ENCODE measurements around the gene FFAR1. TPM values are rescaled to one million over a fixed set of nuclear protein-coding genes. Genes with fewer than 3 reads are reported as not detected.

The FFAR1 gene, protein sequence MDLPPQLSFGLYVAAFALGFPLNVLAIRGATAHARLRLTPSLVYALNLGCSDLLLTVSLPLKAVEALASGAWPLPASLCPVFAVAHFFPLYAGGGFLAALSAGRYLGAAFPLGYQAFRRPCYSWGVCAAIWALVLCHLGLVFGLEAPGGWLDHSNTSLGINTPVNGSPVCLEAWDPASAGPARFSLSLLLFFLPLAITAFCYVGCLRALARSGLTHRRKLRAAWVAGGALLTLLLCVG (N-terminal part only)
- not detected for total RNA-seq

DNA sequence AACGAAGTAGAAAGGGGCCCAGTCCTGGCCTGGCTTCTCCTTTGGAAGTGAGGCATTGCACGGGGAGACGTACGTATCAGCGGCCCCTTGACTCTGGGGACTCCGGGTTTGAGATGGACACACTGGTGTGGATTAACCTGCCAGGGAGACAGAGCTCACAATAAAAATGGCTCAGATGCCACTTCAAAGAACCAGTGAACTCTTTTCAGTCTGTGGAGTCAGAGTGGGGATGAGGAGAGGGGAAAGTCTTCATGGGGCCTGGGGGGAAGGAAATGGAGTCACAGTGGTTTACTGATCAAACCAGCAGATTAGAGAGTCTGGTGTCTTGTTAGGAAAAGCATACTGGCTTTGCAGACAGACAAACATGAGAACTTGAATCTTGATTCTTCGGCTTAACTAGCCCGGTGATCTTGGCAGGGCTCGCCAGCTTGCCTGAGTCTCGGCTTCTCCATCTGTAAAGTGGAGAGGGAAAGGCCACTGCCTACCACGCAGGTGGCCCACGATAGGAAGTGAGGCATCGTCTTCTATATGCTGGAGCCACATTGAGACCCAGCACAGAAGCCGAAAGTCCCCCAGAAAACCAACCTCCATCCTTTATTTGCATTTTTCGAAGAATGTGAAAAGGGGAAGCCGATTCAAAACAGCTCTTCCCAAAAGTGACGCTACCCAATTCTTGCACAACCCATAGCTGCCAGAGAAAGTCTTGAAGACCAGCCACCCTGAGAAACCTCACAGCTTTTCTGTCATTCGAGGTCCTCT is at the start of gene FFAR1:
FFAR1 (plus strand) TSS at position 732 of the 759 bp plus-strand sequence. CDS start 3,650 bp downstream, outside the sequence.
- peaks cover 61% of the 10 kb centered on the region for H3K27me3 ChIP-seq
- TF ChIP-seq POLR2A (IDR thresholded peaks at IDR 0.05) (no peak), POLR2AphosphoS5 (IDR thresholded peaks at IDR 0.05) (no peak), EP300 (IDR thresholded peaks at IDR 0.05) (no peak)
- TF ChIP-seq, protein P1, sequence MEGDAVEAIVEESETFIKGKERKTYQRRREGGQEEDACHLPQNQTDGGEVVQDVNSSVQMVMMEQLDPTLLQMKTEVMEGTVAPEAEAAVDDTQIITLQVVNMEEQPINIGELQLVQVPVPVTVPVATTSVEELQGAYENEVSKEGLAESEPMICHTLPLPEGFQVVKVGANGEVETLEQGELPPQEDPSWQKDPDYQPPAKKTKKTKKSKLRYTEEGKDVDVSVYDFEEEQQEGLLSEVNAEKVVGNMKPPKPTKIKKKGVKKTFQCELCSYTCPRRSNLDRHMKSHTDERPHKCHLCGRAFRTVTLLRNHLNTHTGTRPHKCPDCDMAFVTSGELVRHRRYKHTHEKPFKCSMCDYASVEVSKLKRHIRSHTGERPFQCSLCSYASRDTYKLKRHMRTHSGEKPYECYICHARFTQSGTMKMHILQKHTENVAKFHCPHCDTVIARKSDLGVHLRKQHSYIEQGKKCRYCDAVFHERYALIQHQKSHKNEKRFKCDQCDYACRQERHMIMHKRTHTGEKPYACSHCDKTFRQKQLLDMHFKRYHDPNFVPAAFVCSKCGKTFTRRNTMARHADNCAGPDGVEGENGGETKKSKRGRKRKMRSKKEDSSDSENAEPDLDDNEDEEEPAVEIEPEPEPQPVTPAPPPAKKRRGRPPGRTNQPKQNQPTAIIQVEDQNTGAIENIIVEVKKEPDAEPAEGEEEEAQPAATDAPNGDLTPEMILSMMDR (IDR thresholded peaks at IDR 0.05) = no peak

GRCh38 chr19:35297922-35298321 is 49.8 kb upstream of the FFAR1 start:
- no peak overlapping the region for H3K4me3 ChIP-seq
- ATAC-seq = no peak
- no peak overlapping the region for H3K27ac ChIP-seq
- H3K36me3 ChIP-seq = no peaks in the 10 kb centered on the region
- peaks cover 92% of the 10 kb centered on the region for H3K27me3 ChIP-seq
- H3K9me3 ChIP-seq = no peaks in the 10 kb centered on the region
- no peak for TF ChIP-seq POLR2AphosphoS5 (IDR thresholded peaks at IDR 0.05)
- TF ChIP-seq, protein P1 (IDR thresholded peaks at IDR 0.05) = no peak
- no peak for TF ChIP-seq POLR2A (IDR thresholded peaks at IDR 0.05)
- TF ChIP-seq EP300 (IDR thresholded peaks at IDR 0.05) = no peak
- no peaks in the 10 kb centered on the region for H3K4me1 ChIP-seq
- WGBS, 2 donors (ENCODE audit: low coverage in 1 of 2) = 83 to 87% methylated on average over 2 of the region's 2 CpGs

More for the DNA sequence above, at the start of gene FFAR1:
- H3K4me1 ChIP-seq = no peaks in the 10 kb centered on the region
- H3K4me3 ChIP-seq = no peak within 1 kb of the TSS
- H3K9me3 ChIP-seq = no peaks in the 10 kb centered on the region
- 53 to 65% methylated on average over 9 to 16 of the region's 18 CpGs for WGBS, 2 donors (ENCODE audit: low coverage in 1 of 2)
- ATAC-seq = no peak
- no peaks in the 10 kb centered on the region for H3K36me3 ChIP-seq
- no peak within 1 kb of the TSS for H3K27ac ChIP-seq

- no peak for TF ChIP-seq EP300 (IDR thresholded peaks at IDR 0.05)
- TF ChIP-seq POLR2A (IDR thresholded peaks at IDR 0.05) = no peak
- TF ChIP-seq POLR2AphosphoS5 (IDR thresholded peaks at IDR 0.05) = no peak
- TF ChIP-seq, protein P1 (IDR thresholded peaks at IDR 0.05) = no peak
- Histone ChIP-seq H3K4me1 (no peaks in the 10 kb centered on the region), H3K9me3 (no peaks in the 10 kb centered on the region), H3K4me3 (no peak overlapping the region), H3K27ac (no peak overlapping the region), H3K27me3 (peaks cover 92% of the 10 kb centered on the region), H3K36me3 (no peaks in the 10 kb centered on the region)
- 88% methylated on average over 4 to 5 of the region's 5 CpGs for WGBS, 2 donors (ENCODE audit: low coverage in 1 of 2)
- no peak for ATAC-seq
Observed at GRCh38 chr19:35298561-35298972, 49.1 kb upstream of the FFAR1 start.

DNA sequence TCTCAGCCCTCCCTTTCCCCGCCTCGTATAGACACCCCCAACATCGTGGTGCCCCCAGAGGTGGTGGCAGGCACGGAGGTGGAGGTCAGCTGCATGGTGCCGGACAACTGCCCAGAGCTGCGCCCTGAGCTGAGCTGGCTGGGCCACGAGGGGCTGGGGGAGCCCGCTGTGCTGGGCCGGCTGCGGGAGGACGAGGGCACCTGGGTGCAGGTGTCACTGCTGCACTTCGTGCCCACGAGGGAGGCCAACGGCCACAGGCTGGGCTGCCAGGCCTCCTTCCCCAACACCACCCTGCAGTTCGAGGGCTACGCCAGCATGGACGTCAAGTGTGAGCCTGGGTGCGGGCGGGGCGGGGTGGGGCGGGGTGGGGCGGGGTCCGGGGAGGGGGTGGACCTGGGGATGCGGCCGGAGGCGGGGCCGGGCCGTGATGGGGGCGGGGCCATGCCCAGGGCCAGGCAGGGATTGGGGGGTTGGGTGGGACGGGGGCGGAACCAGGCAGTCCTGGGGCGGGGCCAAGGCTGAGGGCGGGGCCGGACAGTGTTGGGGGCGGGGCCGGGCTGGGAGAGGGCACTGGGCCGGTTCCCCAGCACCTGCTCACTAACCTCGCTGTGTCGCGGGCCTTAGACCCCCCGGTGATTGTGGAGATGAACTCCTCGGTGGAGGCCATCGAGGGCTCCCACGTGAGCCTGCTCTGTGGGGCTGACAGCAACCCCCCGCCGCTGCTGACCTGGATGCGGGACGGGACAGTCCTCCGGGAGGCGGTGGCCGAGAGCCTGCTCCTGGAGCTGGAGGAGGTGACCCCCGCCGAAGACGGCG is 48.0 kb upstream of the FFAR1 start:
- ATAC-seq = no peak
- Histone ChIP-seq H3K27ac (no peak overlapping the region), H3K36me3 (no peaks in the 10 kb centered on the region), H3K9me3 (no peaks in the 10 kb centered on the region), H3K4me3 (no peak overlapping the region), H3K27me3 (peaks cover 92% of the 10 kb centered on the region), H3K4me1 (no peaks in the 10 kb centered on the region)
- WGBS, 2 donors (ENCODE audit: low coverage in 1 of 2) = 67% methylated on average over 5 of the region's 55 CpGs; no CpG with 5 or more reads in 1 of the 2 donors
- TF ChIP-seq, protein P1 (IDR thresholded peaks at IDR 0.05) = no peak
- no peak for TF ChIP-seq POLR2AphosphoS5 (IDR thresholded peaks at IDR 0.05)
- TF ChIP-seq POLR2A (IDR thresholded peaks at IDR 0.05) = no peak
- TF ChIP-seq EP300 (IDR thresholded peaks at IDR 0.05) = no peak

Measured in gastroesophageal sphincter (tissue), 4 donors.